Stimulated activated memory B cell treated with anti-CD40 and anti-IgM and Interleukin-4, amounts not matched to agents 10 μg/mL and 1 μg/mL and 100 μg/mL, for 72 hours (primary cell): Measurements from ENCODE around the gene PLEKHN1.
"Not testable (repeated sequence)": the region's sequence is repeated elsewhere in the genome, so short reads cannot be mapped to it uniquely, and the experiment has no call there.

Experiments
- ATAC-seq: fragments of 150-1000 bp; cut with Tn5 transposase; 2 replicates; pipeline ENCODE4 v1.10.0; 2021
- H3K27ac Mint-ChIP-seq: one replicate; pipeline ENCODE4 v1.8.0; 2022; ENCODE audit warnings: mild to moderate bottlenecking, mixed read lengths
- H3K27me3 Mint-ChIP-seq: one replicate; pipeline ENCODE4 v1.8.0; 2022; ENCODE audit warnings: mixed read lengths
- H3K36me3 Mint-ChIP-seq: one replicate; pipeline ENCODE4 v1.8.0; 2022; ENCODE audit warnings: mixed read lengths
- H3K4me1 Mint-ChIP-seq: one replicate; pipeline ENCODE4 v1.8.0; 2022; ENCODE audit warnings: mixed read lengths
- H3K4me3 Mint-ChIP-seq: one replicate; pipeline ENCODE4 v1.8.0; 2022; ENCODE audit warnings: mild to moderate bottlenecking, moderate library complexity, mixed read lengths
- H3K9me3 Mint-ChIP-seq: one replicate; pipeline ENCODE4 v1.8.0; 2022; ENCODE audit warnings: mixed read lengths

The PLEKHN1 gene

DNA sequence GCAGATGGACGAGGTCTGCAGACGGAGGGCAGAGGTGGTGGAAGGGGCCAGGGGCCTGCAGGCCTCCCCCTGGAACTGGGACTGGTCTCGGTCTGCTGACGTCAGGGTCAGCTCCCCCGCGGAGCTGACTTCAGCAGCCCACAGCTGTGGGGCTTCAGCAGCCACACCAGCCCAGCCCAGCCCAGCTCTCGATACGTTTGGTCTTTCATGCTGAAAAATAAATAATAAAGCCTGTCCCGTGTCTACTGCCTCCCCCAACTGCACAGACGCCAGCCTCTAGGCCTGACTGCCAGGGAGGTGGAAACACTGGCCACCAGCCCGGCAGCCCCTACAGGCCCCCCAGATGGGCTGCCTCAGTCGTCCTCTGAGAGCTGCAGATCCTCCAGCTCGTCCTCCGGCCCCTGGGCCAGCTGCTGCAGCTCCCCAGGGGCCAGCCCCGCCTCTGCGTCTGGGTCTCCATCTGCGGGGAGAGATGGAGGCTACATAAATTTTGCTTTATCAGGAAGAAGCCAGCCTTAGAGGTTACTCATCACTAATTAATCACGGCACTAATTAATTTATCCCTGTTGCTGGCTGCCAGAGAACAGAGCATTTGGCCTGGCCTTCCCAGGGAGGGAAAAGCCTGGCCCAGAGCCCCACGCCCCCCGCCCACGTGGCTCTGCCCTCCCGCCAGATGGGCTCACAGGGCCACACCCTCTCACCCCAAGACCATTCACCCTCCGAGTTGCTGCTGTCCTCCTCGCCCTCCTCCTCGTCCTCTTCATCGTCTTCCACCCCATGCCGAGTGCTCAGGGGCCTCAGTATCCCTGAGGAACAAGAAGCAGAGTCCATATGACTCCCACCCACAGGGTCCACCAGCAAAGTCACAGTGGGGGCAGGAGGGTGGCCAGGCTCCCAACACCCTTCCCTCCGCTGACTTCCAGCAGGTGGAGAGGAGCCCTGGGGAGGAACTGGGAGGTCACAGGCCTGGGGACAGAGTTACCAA lies 21.6 kb upstream of the PLEKHN1 start:
- H3K4me3 Mint-ChIP-seq, result no peak overlapping the region
- no peak for ATAC-seq

DNA sequence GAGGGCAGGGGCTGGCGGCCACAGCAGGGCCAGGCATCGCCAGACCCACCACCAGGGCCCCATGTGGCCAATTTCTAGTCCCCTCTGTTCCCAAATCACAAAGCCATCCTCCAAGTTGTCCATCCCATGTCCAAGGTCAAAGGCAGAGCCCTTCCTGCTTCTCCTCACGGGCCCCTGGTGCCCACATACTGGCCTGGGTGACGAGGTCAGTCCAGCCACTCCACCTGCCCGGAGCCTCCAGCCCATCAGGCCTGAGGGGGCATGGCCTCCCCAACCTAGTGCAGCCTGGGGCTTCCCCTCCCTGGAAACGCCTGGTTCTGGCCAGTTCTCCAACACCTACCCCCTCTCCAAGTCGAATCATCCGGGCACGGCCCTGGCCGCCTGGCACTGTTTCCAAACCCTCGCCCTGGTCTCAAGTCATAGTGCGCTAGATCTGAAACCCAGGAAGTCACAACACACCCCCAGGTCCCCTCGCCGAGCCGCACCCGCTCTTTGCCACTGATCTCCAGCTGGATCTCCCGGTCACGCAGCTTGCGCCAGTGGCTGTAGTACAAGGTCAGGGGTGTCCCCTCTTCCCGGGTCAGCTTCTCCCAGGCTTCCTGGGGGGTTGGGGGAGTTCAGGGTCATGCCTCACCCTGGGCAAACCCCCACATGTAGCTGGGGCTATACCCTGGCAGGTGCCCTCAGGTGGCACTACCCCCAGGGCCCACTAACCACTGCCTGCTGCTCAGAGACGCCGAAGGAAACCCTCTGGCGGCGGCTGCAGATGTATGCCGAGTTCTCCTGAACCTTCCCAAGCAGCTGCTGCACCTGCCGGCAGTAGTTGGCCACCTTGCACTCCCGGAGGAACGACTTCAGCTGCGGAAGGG lies 20.4 kb upstream of the PLEKHN1 start:
- H3K27ac Mint-ChIP-seq, result no peak overlapping the region
- H3K36me3 Mint-ChIP-seq, result peaks cover 71% of the 10 kb centered on the region
- peaks cover 8% of the 10 kb centered on the region for H3K27me3 Mint-ChIP-seq
- no peak overlapping the region for H3K4me3 Mint-ChIP-seq
- no peaks in the 10 kb centered on the region for H3K9me3 Mint-ChIP-seq
- peaks cover 17% of the 10 kb centered on the region for H3K4me1 Mint-ChIP-seq
- no peak for ATAC-seq

More for the DNA sequence above, 21.6 kb upstream of the PLEKHN1 start:
- H3K4me1 Mint-ChIP-seq, result peaks cover 21% of the 10 kb centered on the region
- H3K9me3 Mint-ChIP-seq, result no peaks in the 10 kb centered on the region
- H3K27me3 Mint-ChIP-seq, result peaks cover 16% of the 10 kb centered on the region
- no peak overlapping the region for H3K27ac Mint-ChIP-seq
- H3K36me3 Mint-ChIP-seq, result peaks cover 59% of the 10 kb centered on the region

DNA sequence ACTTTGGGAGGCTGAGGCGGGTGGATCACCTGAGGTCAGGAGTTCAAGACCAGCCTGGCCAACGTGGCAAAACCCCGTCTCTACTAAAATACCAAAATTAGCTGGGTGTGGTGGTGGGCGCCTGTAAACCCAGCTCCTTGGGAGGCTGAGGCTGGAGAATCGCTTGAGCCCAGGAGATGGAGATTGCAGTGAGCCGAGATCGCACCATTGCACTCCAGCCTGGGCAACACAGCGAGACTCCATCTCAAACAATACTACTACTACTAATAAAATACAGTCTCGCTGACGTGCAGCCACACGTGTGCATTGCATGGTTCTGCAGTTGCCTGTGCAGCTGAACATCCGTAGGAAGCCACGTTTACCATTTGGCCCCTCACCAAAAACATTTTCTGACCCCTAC lies 19.5 kb upstream of the PLEKHN1 start:
- not testable (repeated sequence) for H3K9me3 Mint-ChIP-seq, H3K27ac Mint-ChIP-seq, H3K27me3 Mint-ChIP-seq, H3K4me3 Mint-ChIP-seq, ATAC-seq
- Mint-ChIP-seq H3K4me1 (peaks cover 10% of the 10 kb centered on the region), H3K36me3 (peaks cover 80% of the 10 kb centered on the region)

DNA sequence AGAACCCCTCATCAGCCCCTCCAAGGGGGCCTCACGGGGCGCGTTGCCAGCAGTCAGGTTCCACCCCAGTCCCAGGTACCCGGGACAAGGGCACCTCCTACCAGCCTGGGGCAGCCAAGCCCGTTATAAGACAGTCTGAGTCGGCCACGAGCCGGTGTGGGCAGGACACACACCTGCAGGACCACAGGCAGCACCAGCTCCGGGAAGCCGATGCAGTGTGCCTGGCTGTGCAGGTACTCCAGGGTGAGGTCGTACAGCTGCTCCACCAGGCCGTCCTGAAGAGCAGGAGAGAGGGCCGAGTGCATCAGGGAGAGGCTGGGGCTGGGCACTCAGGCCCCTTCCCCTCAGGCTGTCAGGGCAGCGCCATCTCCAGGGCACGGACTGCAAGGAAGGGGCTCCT lies 18.3 kb upstream of the PLEKHN1 start:
- peaks cover 89% of the 10 kb centered on the region for H3K36me3 Mint-ChIP-seq
- H3K27me3 Mint-ChIP-seq, result no peaks in the 10 kb centered on the region
- H3K9me3 Mint-ChIP-seq, result no peaks in the 10 kb centered on the region
- H3K4me1 Mint-ChIP-seq, result peaks cover 10% of the 10 kb centered on the region
- no peak overlapping the region for H3K27ac Mint-ChIP-seq
- ATAC-seq, result no peak
- no peak overlapping the region for H3K4me3 Mint-ChIP-seq

DNA sequence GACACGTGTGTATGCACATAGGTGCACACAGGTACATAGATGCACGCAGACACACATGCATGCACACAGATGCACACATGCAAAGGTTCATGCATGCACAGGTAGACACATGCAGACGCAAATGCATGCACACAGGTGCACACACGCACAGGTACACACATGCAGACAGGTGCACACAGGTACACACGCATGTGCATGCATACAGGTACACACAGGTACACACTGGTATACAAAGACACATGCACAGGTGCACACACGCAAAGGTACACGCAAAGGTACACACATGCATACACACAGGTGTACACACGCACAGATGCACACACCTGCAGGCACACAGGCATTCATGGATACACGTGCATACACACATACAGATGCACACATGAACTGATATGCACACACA lies 16.0 kb upstream of the PLEKHN1 start:
- no peak for ATAC-seq
- Mint-ChIP-seq H3K36me3 (peaks cover 97% of the 10 kb centered on the region), H3K4me1 (peaks cover 15% of the 10 kb centered on the region), H3K9me3 (no peaks in the 10 kb centered on the region), H3K4me3 (no peak overlapping the region), H3K27ac (no peak overlapping the region), H3K27me3 (no peaks in the 10 kb centered on the region)

DNA sequence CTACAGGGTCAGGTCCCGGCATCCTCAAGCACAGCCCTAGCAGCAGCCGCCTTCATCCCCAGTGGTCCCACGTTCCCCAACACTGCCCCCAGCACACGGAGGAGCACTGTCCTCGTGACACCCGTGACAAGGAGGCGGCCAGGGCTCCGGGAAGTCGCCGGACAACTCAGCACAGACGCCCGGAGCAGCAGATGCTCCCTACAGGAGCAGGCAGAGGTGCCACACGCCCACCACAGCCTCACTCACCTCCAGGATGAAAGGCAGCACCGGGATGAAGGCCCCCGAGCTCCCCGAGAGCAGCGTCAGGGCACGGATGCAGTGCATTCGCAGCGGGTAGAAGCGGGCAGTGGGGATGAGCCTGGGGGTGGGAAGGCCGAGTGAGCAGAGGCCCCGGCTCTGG lies 15.4 kb upstream of the PLEKHN1 start:
- H3K27ac Mint-ChIP-seq, result no peak overlapping the region
- no peaks in the 10 kb centered on the region for H3K9me3 Mint-ChIP-seq
- peaks cover 97% of the 10 kb centered on the region for H3K36me3 Mint-ChIP-seq
- no peaks in the 10 kb centered on the region for H3K27me3 Mint-ChIP-seq
- no peak overlapping the region for H3K4me3 Mint-ChIP-seq
- peaks cover 15% of the 10 kb centered on the region for H3K4me1 Mint-ChIP-seq
- no peak for ATAC-seq

DNA sequence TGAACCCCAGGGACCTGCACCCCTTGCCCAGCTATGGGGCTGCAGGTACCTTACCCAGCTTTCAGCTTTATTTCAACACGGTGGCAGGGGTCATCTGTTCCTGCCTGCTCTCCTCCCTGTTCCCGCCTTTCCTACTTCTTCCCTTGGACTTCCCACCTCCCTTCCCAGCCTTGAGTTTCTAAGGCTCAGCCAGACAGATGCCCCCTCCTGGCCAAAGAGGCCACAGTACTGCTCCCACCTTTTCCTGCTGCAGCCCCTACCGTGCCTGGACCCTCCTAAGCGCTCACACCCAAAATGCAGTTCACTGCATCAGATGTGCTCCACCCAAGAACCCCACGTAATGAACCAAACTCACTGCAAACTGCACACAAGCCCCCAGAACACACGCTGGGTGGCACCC lies 14.9 kb upstream of the PLEKHN1 start:
- Mint-ChIP-seq H3K27me3 (no peaks in the 10 kb centered on the region), H3K36me3 (peaks cover 96% of the 10 kb centered on the region), H3K27ac (no peak overlapping the region), H3K4me1 (peaks cover 13% of the 10 kb centered on the region), H3K9me3 (no peaks in the 10 kb centered on the region), H3K4me3 (no peak overlapping the region)
- no peak for ATAC-seq

DNA sequence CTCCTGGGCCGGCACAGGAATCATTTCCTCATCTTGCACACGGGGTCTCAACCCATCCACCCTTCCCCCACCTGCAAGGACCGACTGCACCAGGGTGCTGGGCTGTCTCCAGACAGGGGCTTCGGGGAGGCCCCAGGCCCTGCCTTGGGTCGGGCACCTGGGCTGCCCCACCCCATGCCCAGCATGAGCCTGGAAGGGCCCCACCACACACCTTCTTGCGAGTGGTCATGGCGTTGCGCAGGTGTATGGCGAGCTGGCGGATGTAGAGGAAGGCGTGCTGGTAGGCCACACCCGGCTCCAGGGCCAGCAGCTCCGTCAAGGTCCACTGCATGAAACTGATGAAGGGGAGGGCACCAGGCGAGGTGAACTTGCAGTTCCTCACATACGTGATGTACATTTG lies 14.1 kb upstream of the PLEKHN1 start:
- no peak for ATAC-seq
- no peaks in the 10 kb centered on the region for H3K27me3 Mint-ChIP-seq
- peaks cover 94% of the 10 kb centered on the region for H3K36me3 Mint-ChIP-seq
- no peak overlapping the region for H3K4me3 Mint-ChIP-seq
- H3K4me1 Mint-ChIP-seq, result peaks cover 19% of the 10 kb centered on the region
- no peak overlapping the region for H3K27ac Mint-ChIP-seq
- H3K9me3 Mint-ChIP-seq, result no peaks in the 10 kb centered on the region

DNA sequence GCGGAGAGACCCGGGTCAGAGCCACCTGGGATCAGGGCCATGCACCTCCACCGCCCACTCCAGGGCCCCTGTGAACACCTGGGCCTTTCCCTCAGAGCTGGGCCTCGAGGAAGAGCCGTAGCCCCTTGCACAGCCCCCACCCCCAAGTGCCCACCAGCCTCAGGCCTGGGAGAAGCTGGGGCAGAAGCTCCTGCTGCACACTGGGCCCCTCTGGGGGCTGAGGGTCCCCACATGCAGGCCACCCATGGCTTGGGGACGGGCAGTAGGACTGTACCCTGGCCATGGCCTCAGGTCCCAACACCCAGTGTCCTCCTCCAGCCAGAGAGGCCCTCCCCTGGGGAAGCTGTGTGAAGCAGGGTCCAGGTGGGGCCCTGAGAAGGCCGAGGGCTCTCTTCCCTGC lies 13.7 kb upstream of the PLEKHN1 start:
- Mint-ChIP-seq H3K27ac (no peak overlapping the region), H3K27me3 (no peaks in the 10 kb centered on the region), H3K4me1 (peaks cover 23% of the 10 kb centered on the region), H3K4me3 (no peak overlapping the region), H3K9me3 (no peaks in the 10 kb centered on the region), H3K36me3 (peaks cover 90% of the 10 kb centered on the region)
- ATAC-seq, result no peak

DNA sequence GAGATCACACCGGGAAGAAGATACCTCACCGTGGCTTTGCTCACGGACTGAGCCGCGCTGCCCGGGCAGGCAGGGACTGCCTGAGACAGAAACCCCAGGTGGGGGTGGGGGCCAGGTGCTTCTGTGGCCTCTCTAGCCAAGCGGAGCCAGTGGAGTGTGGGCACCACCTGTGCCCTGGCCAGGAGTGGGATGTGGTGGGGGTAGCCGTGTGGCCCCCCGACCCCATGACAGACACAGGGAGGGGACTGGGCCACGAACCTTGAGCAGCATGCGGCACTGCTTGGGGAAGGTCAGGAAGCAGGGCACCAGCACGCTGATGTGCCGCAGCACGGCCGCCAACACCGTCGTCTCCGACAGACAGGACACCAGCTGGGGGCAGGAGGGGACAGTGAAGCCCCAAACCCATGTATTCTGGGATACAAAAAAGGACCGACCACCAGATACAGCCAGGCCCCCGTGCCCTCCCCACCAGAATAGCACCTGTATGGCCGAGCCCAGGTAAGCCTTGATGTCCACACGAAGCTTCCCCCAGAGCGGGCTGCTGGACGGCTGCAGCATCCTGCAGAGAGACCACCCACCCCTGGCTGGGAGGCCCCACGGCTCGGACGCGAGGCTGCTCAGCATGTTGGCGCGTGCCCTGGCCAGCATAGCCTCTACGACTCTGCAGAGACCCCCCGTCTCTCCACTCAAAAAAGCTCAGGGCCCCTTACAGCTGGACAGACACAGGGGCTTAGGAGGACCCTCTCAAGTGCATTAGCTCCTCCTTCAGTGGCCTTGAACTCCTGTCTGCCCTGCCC lies 12.6 kb upstream of the PLEKHN1 start:
- H3K4me3 Mint-ChIP-seq, result no peak overlapping the region
- no peaks in the 10 kb centered on the region for H3K9me3 Mint-ChIP-seq
- peaks cover 79% of the 10 kb centered on the region for H3K36me3 Mint-ChIP-seq
- ATAC-seq, result no peak
- H3K27ac Mint-ChIP-seq, result no peak overlapping the region
- H3K4me1 Mint-ChIP-seq, result peaks cover 34% of the 10 kb centered on the region
- H3K27me3 Mint-ChIP-seq, result no peaks in the 10 kb centered on the region

DNA sequence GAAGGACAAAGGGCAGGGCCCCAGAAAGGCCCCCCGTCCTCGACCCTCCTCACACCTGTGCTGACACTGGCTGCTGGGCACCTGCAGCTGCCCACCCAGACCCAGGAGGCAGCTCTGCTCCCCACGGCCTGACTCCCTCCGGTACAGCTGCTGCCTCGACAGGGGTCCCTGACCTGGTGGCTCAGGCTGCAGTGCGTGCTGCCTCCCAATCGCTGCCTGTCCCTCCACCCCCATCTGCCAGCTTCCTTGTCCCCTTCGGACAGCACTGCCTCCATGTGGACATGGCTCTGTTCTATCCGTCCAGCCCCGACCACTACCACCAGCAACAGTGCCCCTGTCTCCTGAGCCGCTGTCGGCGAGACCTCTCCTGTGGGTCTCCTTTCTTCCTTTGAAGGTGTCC lies 11.4 kb upstream of the PLEKHN1 start:
- no peaks in the 10 kb centered on the region for H3K9me3 Mint-ChIP-seq
- no peak overlapping the region for H3K4me3 Mint-ChIP-seq
- H3K36me3 Mint-ChIP-seq, result peaks cover 67% of the 10 kb centered on the region
- peaks cover 34% of the 10 kb centered on the region for H3K4me1 Mint-ChIP-seq
- no peak for ATAC-seq
- H3K27me3 Mint-ChIP-seq, result no peaks in the 10 kb centered on the region
- no peak overlapping the region for H3K27ac Mint-ChIP-seq

DNA sequence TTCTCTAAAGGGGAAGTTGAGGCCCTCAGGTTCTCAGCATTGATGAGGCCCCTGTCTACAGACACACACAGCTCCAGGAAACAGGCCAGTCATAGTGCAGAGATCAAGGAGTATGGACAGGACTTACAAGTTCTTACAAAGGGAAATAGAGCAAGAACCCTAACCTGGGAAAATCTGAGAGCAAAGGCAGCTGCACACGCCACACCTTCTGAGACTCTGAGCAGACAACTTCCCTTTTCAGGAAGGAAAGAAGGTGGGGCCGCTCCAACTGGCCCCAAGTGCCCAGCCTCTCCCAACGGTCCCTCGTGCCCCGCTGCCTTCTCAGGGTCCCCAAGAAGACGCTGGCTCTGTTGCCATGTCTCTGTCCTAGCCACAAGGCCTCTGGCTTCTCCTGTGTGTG lies 10.8 kb upstream of the PLEKHN1 start:
- no peak for ATAC-seq
- peaks cover 61% of the 10 kb centered on the region for H3K36me3 Mint-ChIP-seq
- no peaks in the 10 kb centered on the region for H3K9me3 Mint-ChIP-seq
- H3K4me3 Mint-ChIP-seq, result no peak overlapping the region
- H3K4me1 Mint-ChIP-seq, result peaks cover 34% of the 10 kb centered on the region
- no peak overlapping the region for H3K27ac Mint-ChIP-seq
- H3K27me3 Mint-ChIP-seq, result no peaks in the 10 kb centered on the region

DNA sequence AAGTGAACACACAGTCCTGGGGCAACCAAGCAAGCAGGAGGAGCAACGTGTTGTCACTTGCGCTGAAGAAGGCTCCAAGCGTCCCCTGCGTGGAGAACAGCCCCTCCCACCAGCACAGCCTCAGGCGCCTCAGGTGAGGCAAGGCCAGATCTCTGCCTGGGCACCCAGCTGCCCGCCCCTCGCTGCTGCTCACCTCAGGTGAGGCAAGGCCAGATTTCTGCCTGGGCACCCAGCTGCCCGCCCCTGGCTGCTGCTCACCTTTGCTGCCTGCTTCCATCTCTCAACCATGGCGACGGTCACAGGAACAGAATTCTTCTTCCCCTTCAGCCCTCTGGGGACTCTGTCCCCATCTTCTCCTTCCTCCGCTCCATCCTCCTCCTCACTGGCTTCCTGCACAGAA lies 9.6 kb upstream of the PLEKHN1 start:
- Mint-ChIP-seq H3K4me1 (peaks cover 38% of the 10 kb centered on the region), H3K36me3 (peaks cover 50% of the 10 kb centered on the region), H3K27ac (no peak overlapping the region), H3K4me3 (no peak overlapping the region), H3K9me3 (no peaks in the 10 kb centered on the region), H3K27me3 (no peaks in the 10 kb centered on the region)
- no peak for ATAC-seq

DNA sequence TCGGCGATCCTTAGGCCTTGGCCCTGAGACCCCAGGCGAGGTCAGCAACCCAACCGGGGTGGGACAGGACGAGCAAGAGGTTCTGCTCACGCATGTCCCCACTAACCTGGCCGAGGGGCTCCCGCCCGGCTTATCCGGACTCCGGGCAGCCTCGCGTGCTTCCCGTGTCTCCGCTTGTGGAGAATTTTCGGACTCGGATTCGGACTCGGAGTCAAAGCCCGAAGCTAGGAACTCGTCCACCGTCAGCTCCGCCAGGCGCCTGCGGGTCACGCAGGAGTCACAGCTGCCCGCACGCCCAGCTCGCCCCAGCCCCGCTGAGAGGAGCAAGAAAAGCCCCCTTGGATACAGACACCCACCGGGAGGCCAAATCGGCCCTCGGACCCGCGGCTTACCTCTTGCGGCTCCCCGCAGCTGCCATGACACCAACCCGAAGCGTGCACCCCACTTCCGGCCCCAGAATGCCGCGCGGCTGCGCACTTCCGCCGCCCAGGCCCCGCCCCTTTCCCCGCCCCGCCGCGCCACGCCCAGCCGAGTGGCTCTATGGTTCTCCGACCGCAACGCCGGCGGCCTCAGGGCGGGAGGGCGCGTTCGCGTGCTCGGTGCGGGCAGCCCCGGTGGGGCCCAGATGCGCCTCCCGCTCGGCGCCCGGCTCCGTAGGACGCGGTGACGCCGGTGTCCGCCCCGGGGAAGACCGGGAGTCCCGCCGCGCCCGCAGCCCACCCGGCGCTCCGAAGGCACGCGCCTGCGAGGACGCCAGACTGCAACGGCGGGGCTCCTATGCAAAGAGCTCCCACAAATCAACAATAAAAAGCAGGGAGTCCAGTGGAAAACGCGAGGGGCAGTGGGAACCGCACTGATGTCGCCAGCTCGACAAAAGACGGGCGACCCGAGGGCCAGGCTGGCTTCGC lies 7.2 kb upstream of the PLEKHN1 start, which contains the start of gene NOC2L:
Gene NOC2L (minus strand): TSS at position 434 of the 908 bp plus-strand sequence. CDS start 16 bp downstream, at position 418.
- Mint-ChIP-seq H3K4me1 (peaks cover 46% of the 10 kb centered on the region), H3K27me3 (no peaks in the 10 kb centered on the region), H3K9me3 (no peaks in the 10 kb centered on the region), H3K36me3 (peaks cover 32% of the 10 kb centered on the region), H3K4me3 (peak within 1 kb of the TSS; percentile 87), H3K27ac (peak within 1 kb of the TSS; percentile 76)
- peak; percentile 88 for ATAC-seq
